IPS-18a (cell line): Measurements from ENCODE around the gene PLOD1.

Experiments used
- H3K27ac ChIP-seq: one replicate; pipeline ENCODE4 v1.5.1; 2013; ENCODE audit warnings: low read length
- H3K27me3 ChIP-seq: one replicate; pipeline ENCODE4 v1.6.1; 2013; ENCODE audit warnings: mild to moderate bottlenecking, low read length; ENCODE audit not compliant: control insufficient read depth, insufficient read depth
- H3K36me3 ChIP-seq: one replicate; pipeline ENCODE4 v1.6.1; 2013; ENCODE audit warnings: low read depth, low read length; ENCODE audit not compliant: control insufficient read depth
- H3K4me1 ChIP-seq: one replicate; pipeline ENCODE4 v1.6.1; 2013; ENCODE audit warnings: low read depth, low read length; ENCODE audit not compliant: control insufficient read depth
- H3K4me3 ChIP-seq: one replicate; pipeline ENCODE4 v1.5.1; 2013; ENCODE audit warnings: low read length
- H3K9ac ChIP-seq: one replicate; pipeline ENCODE4 v1.6.1; 2013; ENCODE audit warnings: mild to moderate bottlenecking, low read length, moderate library complexity
- H3K9me3 ChIP-seq: one replicate; pipeline ENCODE4 v1.6.1; 2013; ENCODE audit warnings: low read depth, low read length; ENCODE audit not compliant: control insufficient read depth

PLOD1 gene

DNA sequence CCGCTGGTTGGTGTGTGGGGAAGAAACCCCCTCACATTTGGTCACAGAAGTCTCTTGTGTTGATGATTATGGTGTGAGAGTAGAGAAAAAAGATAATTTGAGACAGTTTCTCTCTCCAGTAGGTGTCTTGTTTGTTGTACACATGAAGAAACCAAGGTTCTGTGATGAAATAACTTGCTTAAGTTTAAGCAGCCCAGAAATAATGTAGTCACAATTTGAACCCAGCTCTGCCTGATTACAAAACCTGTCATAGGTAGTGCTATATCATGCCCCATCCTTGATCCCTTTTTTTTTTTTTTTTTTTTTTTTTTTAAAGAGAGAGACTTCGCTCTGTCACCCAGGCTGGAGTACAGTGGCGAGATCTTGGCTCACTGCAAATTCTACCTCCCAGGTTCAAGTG, 50.7 kb downstream of the PLOD1 start:
- no peak overlapping the region for H3K4me3 ChIP-seq
- H3K4me1 ChIP-seq, result no peaks in the 10 kb centered on the region
- no peaks in the 10 kb centered on the region for H3K9me3 ChIP-seq
- no peaks in the 10 kb centered on the region for H3K27me3 ChIP-seq
- no peak overlapping the region for H3K9ac ChIP-seq
- H3K36me3 ChIP-seq, result peaks cover 52% of the 10 kb centered on the region
- H3K27ac ChIP-seq, result no peak overlapping the region

- no peak overlapping the region for H3K9ac ChIP-seq
- peaks cover 59% of the 10 kb centered on the region for H3K36me3 ChIP-seq
- H3K9me3 ChIP-seq, result no peaks in the 10 kb centered on the region
- no peaks in the 10 kb centered on the region for H3K4me1 ChIP-seq
- H3K27me3 ChIP-seq, result no peaks in the 10 kb centered on the region
- no peak overlapping the region for H3K27ac ChIP-seq
- no peak overlapping the region for H3K4me3 ChIP-seq
These were observed 51.3 kb downstream of the PLOD1 start for GRCh38 chr1:11985851-11986250.

GRCh38 chr1:11989669-11990068, 55.2 kb downstream of the PLOD1 start:
- no peak overlapping the region for H3K4me3 ChIP-seq
- no peaks in the 10 kb centered on the region for H3K27me3 ChIP-seq
- H3K4me1 ChIP-seq, result no peaks in the 10 kb centered on the region
- peaks cover 59% of the 10 kb centered on the region for H3K36me3 ChIP-seq
- no peak overlapping the region for H3K9ac ChIP-seq
- H3K27ac ChIP-seq, result no peak overlapping the region
- H3K9me3 ChIP-seq, result no peaks in the 10 kb centered on the region

GRCh38 chr1:11990303-11991032, 56.0 kb downstream of the PLOD1 start:
- no peak overlapping the region for H3K9ac ChIP-seq
- no peaks in the 10 kb centered on the region for H3K4me1 ChIP-seq
- no peaks in the 10 kb centered on the region for H3K27me3 ChIP-seq
- no peaks in the 10 kb centered on the region for H3K9me3 ChIP-seq
- peaks cover 58% of the 10 kb centered on the region for H3K36me3 ChIP-seq
- H3K27ac ChIP-seq, result no peak overlapping the region
- no peak overlapping the region for H3K4me3 ChIP-seq

- Histone ChIP-seq H3K4me1 (no peaks in the 10 kb centered on the region), H3K27me3 (no peaks in the 10 kb centered on the region), H3K36me3 (peaks cover 68% of the 10 kb centered on the region), H3K27ac (no peak overlapping the region), H3K9ac (no peak overlapping the region), H3K9me3 (no peaks in the 10 kb centered on the region), H3K4me3 (no peak overlapping the region)
These were observed 57.6 kb downstream of the PLOD1 start for GRCh38 chr1:11991969-11992676.

DNA sequence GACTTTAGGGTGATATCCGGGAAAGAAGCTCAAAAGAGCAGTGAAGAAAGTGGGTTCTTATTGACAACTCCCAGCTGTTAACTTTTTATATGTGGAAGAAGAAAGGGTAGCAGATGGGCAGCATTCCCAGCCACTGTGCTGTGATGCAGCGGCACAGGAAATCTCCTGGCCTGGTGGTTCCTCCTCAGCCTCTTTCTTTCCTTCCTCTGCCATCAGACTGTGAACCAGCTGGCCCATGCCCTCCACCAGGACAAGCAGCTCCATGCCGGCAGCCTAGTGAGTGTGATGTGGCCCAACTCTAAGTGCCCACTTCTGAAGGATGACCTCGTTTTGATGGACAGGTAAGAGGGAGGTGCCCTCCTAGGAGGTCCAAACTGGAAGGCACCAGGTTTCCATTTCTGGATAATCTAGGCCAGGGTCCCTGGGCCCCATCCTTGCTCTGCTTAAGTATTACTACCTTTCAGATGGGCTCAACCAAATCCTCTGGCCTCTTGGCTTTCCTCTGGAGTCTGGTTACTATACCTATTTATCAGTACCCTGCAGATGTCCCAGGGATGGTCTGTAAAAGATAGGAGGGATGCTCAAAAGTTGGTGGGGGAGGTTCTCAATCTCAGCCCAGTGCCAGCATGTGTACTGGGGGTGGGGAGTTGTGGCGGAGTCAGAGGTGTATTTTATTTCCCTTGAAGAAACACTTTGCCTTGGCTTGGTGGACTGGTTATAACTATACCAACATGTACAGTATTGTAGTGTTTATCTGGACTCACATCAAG, 62.7 kb downstream of the PLOD1 start:
- Histone ChIP-seq H3K9me3 (no peaks in the 10 kb centered on the region), H3K27ac (no peak overlapping the region), H3K27me3 (no peaks in the 10 kb centered on the region), H3K36me3 (peaks cover 70% of the 10 kb centered on the region), H3K4me3 (no peak overlapping the region), H3K4me1 (no peaks in the 10 kb centered on the region), H3K9ac (no peak overlapping the region)

GRCh38 chr1:11998636-11999035, 64.1 kb downstream of the PLOD1 start:
- Histone ChIP-seq H3K4me1 (no peaks in the 10 kb centered on the region), H3K4me3 (no peak overlapping the region), H3K9me3 (no peaks in the 10 kb centered on the region), H3K27me3 (no peaks in the 10 kb centered on the region), H3K9ac (no peak overlapping the region), H3K27ac (no peak overlapping the region), H3K36me3 (peaks cover 69% of the 10 kb centered on the region)

GRCh38 chr1:11999236-11999635, 64.7 kb downstream of the PLOD1 start:
- H3K9ac ChIP-seq, result no peak overlapping the region
- no peaks in the 10 kb centered on the region for H3K27me3 ChIP-seq
- H3K4me1 ChIP-seq, result no peaks in the 10 kb centered on the region
- no peak overlapping the region for H3K27ac ChIP-seq
- H3K36me3 ChIP-seq, result peaks cover 69% of the 10 kb centered on the region
- no peaks in the 10 kb centered on the region for H3K9me3 ChIP-seq
- no peak overlapping the region for H3K4me3 ChIP-seq

- no peak overlapping the region for H3K27ac ChIP-seq
- no peaks in the 10 kb centered on the region for H3K4me1 ChIP-seq
- H3K36me3 ChIP-seq, result peaks cover 74% of the 10 kb centered on the region
- H3K27me3 ChIP-seq, result no peaks in the 10 kb centered on the region
- H3K4me3 ChIP-seq, result no peak overlapping the region
- H3K9ac ChIP-seq, result no peak overlapping the region
- no peaks in the 10 kb centered on the region for H3K9me3 ChIP-seq
These were observed 66.9 kb downstream of the PLOD1 start for GRCh38 chr1:12001249-12001917.

DNA sequence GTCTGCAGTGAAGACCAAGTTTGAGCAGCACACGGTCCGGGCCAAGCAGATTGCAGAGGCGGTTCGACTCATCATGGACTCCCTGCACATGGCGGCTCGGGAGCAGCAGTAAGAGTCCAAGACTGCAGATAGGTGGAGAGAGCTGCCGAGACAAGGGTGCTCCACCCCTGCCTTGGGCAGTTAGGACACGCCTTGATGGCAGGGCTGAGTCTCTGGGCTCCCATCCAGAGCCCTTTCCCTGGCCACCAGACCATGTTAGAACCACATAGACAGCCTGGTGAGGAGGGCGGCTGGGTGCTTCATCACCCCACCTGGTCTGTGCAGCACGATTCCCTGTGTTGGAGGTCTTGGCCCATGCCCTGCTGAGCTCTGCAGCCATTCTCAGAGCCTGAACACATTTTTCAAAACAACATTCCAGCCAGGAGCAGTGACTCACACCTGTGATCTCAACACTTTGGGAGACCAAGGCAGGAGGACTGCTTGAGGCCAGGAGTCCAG, 67.5 kb downstream of the PLOD1 start:
- Histone ChIP-seq H3K9me3 (no peaks in the 10 kb centered on the region), H3K4me1 (no peaks in the 10 kb centered on the region), H3K27me3 (no peaks in the 10 kb centered on the region), H3K27ac (no peak overlapping the region), H3K9ac (no peak overlapping the region), H3K4me3 (no peak overlapping the region), H3K36me3 (peaks cover 74% of the 10 kb centered on the region)

- peaks cover 70% of the 10 kb centered on the region for H3K36me3 ChIP-seq
- no peak overlapping the region for H3K4me3 ChIP-seq
- no peaks in the 10 kb centered on the region for H3K4me1 ChIP-seq
- no peak overlapping the region for H3K9ac ChIP-seq
- H3K9me3 ChIP-seq, result no peaks in the 10 kb centered on the region
- no peaks in the 10 kb centered on the region for H3K27me3 ChIP-seq
- H3K27ac ChIP-seq, result no peak overlapping the region
These were observed 69.2 kb downstream of the PLOD1 start for GRCh38 chr1:12003762-12004161.
